CD14-positive monocyte (primary cell): ENCODE results near the gene TRIM69. TPM values are rescaled to one million over a fixed set of nuclear protein-coding genes. Genes with fewer than 3 reads are reported as not detected.

Source experiments
- DNase-seq, 3 donors: peaks; one replicate each; pipeline ENCODE4 v3.0.0-alpha.2; 2011 to 2022
- H2AFZ ChIP-seq: 2 replicates; pipeline ENCODE4 v1.6.0; 2012; ENCODE audit warnings: mild to moderate bottlenecking, low read depth, low read length, inconsistent platforms; ENCODE audit not compliant: insufficient read depth, poor library complexity, severe bottlenecking
- H3K27ac ChIP-seq, 2 donors: 1 replicate in 1 of 2; 2 replicates in 1 of 2; pipeline ENCODE4 v1.5.1; 2012 to 2013; ENCODE audit warnings: low read length in 2 of 2, control low read depth in 1 of 2, inconsistent platforms in 1 of 2, low read depth in 1 of 2, mild to moderate bottlenecking in 1 of 2
- H3K27me3 ChIP-seq, 2 donors: one replicate each; pipeline versions ENCODE4 v1.6.0 to v1.6.1; 2011 to 2013; ENCODE audit warnings: low read length in 2 of 2; ENCODE audit not compliant: control insufficient read depth in 2 of 2, insufficient read depth in 2 of 2
- H3K36me3 ChIP-seq, 2 donors: replicated peaks in 1 of 2; 1 replicate in 1 of 2; 2 replicates in 1 of 2; pipeline versions ENCODE4 v1.5.1 to v1.6.1; 2012 to 2013; ENCODE audit warnings: low read length in 2 of 2, control low read depth in 1 of 2, inconsistent platforms in 1 of 2, mild to moderate bottlenecking in 1 of 2; ENCODE audit not compliant: insufficient read depth in 2 of 2, control insufficient read depth in 1 of 2
- H3K4me1 ChIP-seq, 2 donors: 1 replicate in 1 of 2; 2 replicates in 1 of 2; pipeline versions ENCODE4 v1.5.1 to v1.6.1; 2012 to 2013; ENCODE audit warnings: low read length in 2 of 2, control low read depth in 1 of 2, inconsistent platforms in 1 of 2, mild to moderate bottlenecking in 1 of 2, moderate library complexity in 1 of 2; ENCODE audit not compliant: insufficient read depth in 2 of 2, control insufficient read depth in 1 of 2
- H3K4me2 ChIP-seq: replicated peaks from 2 replicates; pipeline ENCODE3; 2012; ENCODE audit warnings: low read length, moderate library complexity, mild to moderate bottlenecking; ENCODE audit not compliant: poor library complexity, severe bottlenecking; ENCODE audit errors: extremely low read depth
- H3K4me3 ChIP-seq, 3 experiments: fragments of 200-600 bp in 1 of 3; sonication (generic) in 1 of 3; replicated peaks in 1 of 3; 1 replicate in 2 of 3; 2 replicates in 1 of 3; pipeline ENCODE4 v1.5.1; 2011 to 2013; ENCODE audit warnings: low read length in 3 of 3, mild to moderate bottlenecking in 3 of 3, control low read depth in 2 of 3, low read depth in 2 of 3, inconsistent platforms in 1 of 3, moderate library complexity in 1 of 3
- H3K79me2 ChIP-seq: 2 replicates; pipeline ENCODE4 v1.6.0; 2012; ENCODE audit warnings: mild to moderate bottlenecking, control low read depth, inconsistent platforms, low read length, moderate library complexity; ENCODE audit not compliant: insufficient read depth
- H3K9ac ChIP-seq: 2 replicates; pipeline ENCODE4 v1.6.0; 2017; ENCODE audit warnings: low read length, mild to moderate bottlenecking; ENCODE audit not compliant: insufficient read depth, poor library complexity, severe bottlenecking
- H3K9me3 ChIP-seq, 2 donors: replicated peaks in 1 of 2; 1 replicate in 1 of 2; 2 replicates in 1 of 2; pipeline versions ENCODE4 v1.5.1 to v1.6.1; 2012 to 2013; ENCODE audit warnings: low read length in 2 of 2, control low read depth in 1 of 2; ENCODE audit not compliant: control insufficient read depth in 1 of 2, insufficient read depth in 1 of 2
- H4K20me1 ChIP-seq: 2 replicates; pipeline ENCODE4 v1.6.0; 2012; ENCODE audit warnings: mild to moderate bottlenecking, low read length, control low read depth, moderate library complexity; ENCODE audit not compliant: insufficient read depth
- H3K27ac Mint-ChIP-seq, 7 donors: one replicate each; pipeline ENCODE4 v1.8.0; 2020; ENCODE audit warnings: mild to moderate bottlenecking in 7 of 7, mixed read lengths in 7 of 7, moderate library complexity in 6 of 7, inconsistent platforms in 2 of 7
- H3K27me3 Mint-ChIP-seq, 3 donors: one replicate each; pipeline ENCODE4 v1.8.0; 2021 to 2022; ENCODE audit warnings: low read depth in 3 of 3, mild to moderate bottlenecking in 3 of 3, mixed read lengths in 3 of 3, moderate library complexity in 3 of 3, inconsistent platforms in 1 of 3
- H3K36me3 Mint-ChIP-seq, 2 donors: one replicate each; pipeline ENCODE4 v1.8.0; 2020; ENCODE audit warnings: mixed read lengths in 2 of 2, inconsistent platforms in 1 of 2, mild to moderate bottlenecking in 1 of 2
- H3K4me1 Mint-ChIP-seq: one replicate; pipeline ENCODE4 v1.8.0; 2020; ENCODE audit warnings: mild to moderate bottlenecking, mixed read lengths
- H3K4me3 Mint-ChIP-seq, 2 donors: one replicate each; pipeline ENCODE4 v1.8.0; 2020; ENCODE audit warnings: mild to moderate bottlenecking in 2 of 2, mixed read lengths in 2 of 2, moderate library complexity in 1 of 2
- H3K9me3 Mint-ChIP-seq, 7 donors: one replicate each; pipeline ENCODE4 v1.8.0; 2020 to 2022; ENCODE audit warnings: mixed read lengths in 7 of 7, mild to moderate bottlenecking in 6 of 7, moderate library complexity in 6 of 7, inconsistent platforms in 2 of 7
- WGBS: methylation state at CpG from one replicate; pipeline ENCODE4 v1.1.5; 2013; ENCODE audit warnings: missing lambda C conversion rate; ENCODE audit not compliant: insufficient coverage; 5-methylcytosine and 5-hydroxymethylcytosine counted together
- intact Hi-C, 2 donors: fragments of 100-400 bp; cut with micrococcal nuclease; formaldehyde crosslinking; loops; one replicate each; pipeline versions ENCODE4 v1.15.0 to v1.15.1; 2023
- polyA plus RNA-seq, 3 donors: library from polyadenylated mRNA; depleted of rRNA in 1 of 3; unstranded in 2 of 3; stranded (reverse) in 1 of 3; fragments of 300-500 nt in 2 of 3; fragments of >200 nt in 1 of 3; fragmentation: Illumina TruSeq in 2 of 3; gene quantifications; 1 replicate in 2 of 3; 2 replicates in 1 of 3; pipeline ENCODE4 v1.2.3, GENCODE V29; 2012 to 2021
- TF ChIP-seq, protein P1 (sequence below): fragments of 200-600 bp; IDR thresholded peaks from one replicate; pipeline ENCODE4 v1.8.0; 2022; ENCODE audit warnings: antibody characterized with exemption, mild to moderate bottlenecking

Gene TRIM69
- polyA plus RNA-seq, 3 donors: 9.4 to 18.2 (median 15.8) TPM

DNA sequence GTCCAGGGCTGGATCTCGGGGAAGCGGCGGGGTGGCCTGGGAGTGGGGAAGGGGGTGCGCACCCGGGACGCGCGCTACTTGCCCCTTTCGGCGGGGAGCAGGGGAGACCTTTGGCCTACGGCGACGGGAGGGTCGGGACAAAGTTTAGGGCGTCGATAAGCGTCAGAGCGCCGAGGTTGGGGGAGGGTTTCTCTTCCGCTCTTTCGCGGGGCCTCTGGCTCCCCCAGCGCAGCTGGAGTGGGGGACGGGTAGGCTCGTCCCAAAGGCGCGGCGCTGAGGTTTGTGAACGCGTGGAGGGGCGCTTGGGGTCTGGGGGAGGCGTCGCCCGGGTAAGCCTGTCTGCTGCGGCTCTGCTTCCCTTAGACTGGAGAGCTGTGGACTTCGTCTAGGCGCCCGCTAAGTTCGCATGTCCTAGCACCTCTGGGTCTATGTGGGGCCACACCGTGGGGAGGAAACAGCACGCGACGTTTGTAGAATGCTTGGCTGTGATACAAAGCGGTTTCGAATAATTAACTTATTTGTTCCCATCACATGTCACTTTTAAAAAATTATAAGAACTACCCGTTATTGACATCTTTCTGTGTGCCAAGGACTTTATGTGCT is 24.5 kb upstream of the TRIM69 start:
- H3K4me1 Mint-ChIP-seq: peaks cover 45% of the 10 kb centered on the region

DNA sequence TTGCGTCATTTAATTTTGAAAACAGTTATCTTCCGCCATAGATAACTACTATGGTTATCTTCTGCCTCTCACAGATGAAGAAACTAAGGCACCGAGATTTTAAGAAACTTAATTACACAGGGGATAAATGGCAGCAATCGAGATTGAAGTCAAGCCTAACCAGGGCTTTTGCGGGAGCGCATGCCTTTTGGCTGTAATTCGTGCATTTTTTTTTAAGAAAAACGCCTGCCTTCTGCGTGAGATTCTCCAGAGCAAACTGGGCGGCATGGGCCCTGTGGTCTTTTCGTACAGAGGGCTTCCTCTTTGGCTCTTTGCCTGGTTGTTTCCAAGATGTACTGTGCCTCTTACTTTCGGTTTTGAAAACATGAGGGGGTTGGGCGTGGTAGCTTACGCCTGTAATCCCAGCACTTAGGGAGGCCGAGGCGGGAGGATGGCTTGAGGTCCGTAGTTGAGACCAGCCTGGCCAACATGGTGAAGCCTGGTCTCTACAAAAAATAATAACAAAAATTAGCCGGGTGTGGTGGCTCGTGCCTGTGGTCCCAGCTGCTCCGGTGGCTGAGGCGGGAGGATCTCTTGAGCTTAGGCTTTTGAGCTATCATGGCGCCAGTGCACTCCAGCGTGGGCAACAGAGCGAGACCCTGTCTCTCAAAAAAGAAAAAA is 23.9 kb upstream of the TRIM69 start:
- H3K9me3 Mint-ChIP-seq: peaks cover 0 to 15% (median 4%) of the 10 kb centered on the region in 7 donors
- Histone ChIP-seq H3K27ac (peak overlapping the region; percentile 99 to 100), H3K9ac (peak overlapping the region; percentile 100), H3K4me2 (peak overlapping the region; percentile 73), H3K4me3 (peak overlapping the region; percentile 63 to 100 (median 96)), H4K20me1 (peaks cover 61% of the 10 kb centered on the region), H3K9me3 (no peaks in the 10 kb centered on the region), H3K36me3 (peaks cover 39 to 40% of the 10 kb centered on the region in 2 donors), H3K27me3 (no peaks in the 10 kb centered on the region), H3K4me1 (peaks cover 42 to 56% of the 10 kb centered on the region in 2 donors), H2AFZ (no peak overlapping the region), H3K79me2 (peaks cover 82% of the 10 kb centered on the region)
- intact Hi-C loops: loop anchor here in 1 of 2 donors (2.0 kb wide), 1 partner anchor 16 kb away; no protein-coding TSS in a partner anchor
- peaks cover 2 to 9% (median 4%) of the 10 kb centered on the region in 3 donors for H3K27me3 Mint-ChIP-seq
- peak overlapping the region; percentile 99 to 100 (median 100) for H3K27ac Mint-ChIP-seq
- peak overlapping the region; percentile 98 to 100 for H3K4me3 Mint-ChIP-seq
- 0% methylated on average over 19 of the region's 24 CpGs for WGBS
- DNase-seq: peak; percentile 76 to 83 (median 81)
- TF ChIP-seq, protein P1, sequence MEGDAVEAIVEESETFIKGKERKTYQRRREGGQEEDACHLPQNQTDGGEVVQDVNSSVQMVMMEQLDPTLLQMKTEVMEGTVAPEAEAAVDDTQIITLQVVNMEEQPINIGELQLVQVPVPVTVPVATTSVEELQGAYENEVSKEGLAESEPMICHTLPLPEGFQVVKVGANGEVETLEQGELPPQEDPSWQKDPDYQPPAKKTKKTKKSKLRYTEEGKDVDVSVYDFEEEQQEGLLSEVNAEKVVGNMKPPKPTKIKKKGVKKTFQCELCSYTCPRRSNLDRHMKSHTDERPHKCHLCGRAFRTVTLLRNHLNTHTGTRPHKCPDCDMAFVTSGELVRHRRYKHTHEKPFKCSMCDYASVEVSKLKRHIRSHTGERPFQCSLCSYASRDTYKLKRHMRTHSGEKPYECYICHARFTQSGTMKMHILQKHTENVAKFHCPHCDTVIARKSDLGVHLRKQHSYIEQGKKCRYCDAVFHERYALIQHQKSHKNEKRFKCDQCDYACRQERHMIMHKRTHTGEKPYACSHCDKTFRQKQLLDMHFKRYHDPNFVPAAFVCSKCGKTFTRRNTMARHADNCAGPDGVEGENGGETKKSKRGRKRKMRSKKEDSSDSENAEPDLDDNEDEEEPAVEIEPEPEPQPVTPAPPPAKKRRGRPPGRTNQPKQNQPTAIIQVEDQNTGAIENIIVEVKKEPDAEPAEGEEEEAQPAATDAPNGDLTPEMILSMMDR: no peak
- H3K36me3 Mint-ChIP-seq: peaks cover 64 to 67% of the 10 kb centered on the region in 2 donors
- peaks cover 47% of the 10 kb centered on the region for H3K4me1 Mint-ChIP-seq

More for the DNA sequence above, 24.5 kb upstream of the TRIM69 start:
- Histone ChIP-seq H3K79me2 (peaks cover 76% of the 10 kb centered on the region), H3K36me3 (peaks cover 33 to 34% of the 10 kb centered on the region in 2 donors), H3K4me2 (peak overlapping the region; percentile 73), H3K9ac (peak overlapping the region; percentile 100), H3K27me3 (no peaks in the 10 kb centered on the region), H3K27ac (peak overlapping the region; percentile 99 to 100), H3K4me3 (peak overlapping the region; percentile 63 to 100 (median 96)), H2AFZ (no peak overlapping the region), H3K9me3 (no peaks in the 10 kb centered on the region), H4K20me1 (peaks cover 55% of the 10 kb centered on the region), H3K4me1 (peaks cover 39 to 49% of the 10 kb centered on the region in 2 donors)
- TF ChIP-seq, protein P1: no peak
- Mint-ChIP-seq H3K4me3 (peak overlapping the region; percentile 98 to 100), H3K27ac (peak overlapping the region; percentile 99 to 100 (median 100)), H3K9me3 (peaks cover 0 to 15% (median 4%) of the 10 kb centered on the region in 7 donors), H3K36me3 (peaks cover 58 to 64% of the 10 kb centered on the region in 2 donors), H3K27me3 (peaks cover 2 to 9% (median 4%) of the 10 kb centered on the region in 3 donors)
- peak in 2 of 3 donors; percentile 42 to 61 for DNase-seq
- 0% methylated on average over 38 of the region's 46 CpGs for whole genome bisulfite sequencing
- intact Hi-C loops: loop anchor here (2.0 kb wide), 3 partner anchors 17 to 49 kb away; partner anchors contain the start of genes SPG11 (in 2 of the 2) and TRIM69 (in 1 of the 2)
